SH-SY5Y (cell line): ENCODE results near the gene OSR1.

Source experiments
- GATA2 ChIP-seq: IDR thresholded peaks from 2 replicates; pipeline ENCODE4 v1.6.1; 2011; ENCODE audit warnings: mild to moderate bottlenecking, low read depth, low read length
- GATA3 ChIP-seq: IDR thresholded peaks from 2 replicates; pipeline ENCODE4 v1.6.1; 2011; ENCODE audit warnings: low read depth, mild to moderate bottlenecking, low read length, moderate library complexity

GRCh38 chr2:19367326-19367725 is 8.9 kb upstream of the OSR1 start:
- TF ChIP-seq GATA2 (no peak), GATA3 (no peak)
